DOHH2 (cell line): Measurements from ENCODE around the gene IL7R.
A peak's percentile ranks its signal among the peaks of the same experiment; 100 is the strongest.
"Not testable (repeated sequence)": the region's sequence is repeated elsewhere in the genome, so short reads cannot be mapped to it uniquely, and the experiment has no call there.

Source experiments
- H3F3A ChIP-seq: fragments of 200-600 bp; sonication (generic), shearing (Covaris generic); 2 replicates; pipeline ENCODE4 v1.6.0; 2016; ENCODE audit warnings: antibody characterized with exemption, mild to moderate bottlenecking; ENCODE audit not compliant: control insufficient read depth, insufficient read depth
- H3K27ac ChIP-seq: fragments of 200-600 bp; sonication (generic); 2 replicates; pipeline ENCODE4 v1.5.1; 2014; ENCODE audit warnings: low read depth, mild to moderate bottlenecking, low read length, moderate library complexity
- H3K27me3 ChIP-seq: fragments of 200-600 bp; sonication (generic); 2 replicates; pipeline ENCODE4 v1.6.1; 2014; ENCODE audit warnings: mild to moderate bottlenecking, low read length, mixed read lengths; ENCODE audit not compliant: control insufficient read depth
- H3K36me3 ChIP-seq: fragments of 200-600 bp; sonication (generic); 2 replicates; pipeline ENCODE4 v1.6.1; 2014; ENCODE audit warnings: mild to moderate bottlenecking, low read length, moderate library complexity, mixed read lengths; ENCODE audit not compliant: control insufficient read depth
- H3K4me1 ChIP-seq: fragments of 200-600 bp; sonication (generic); 2 replicates; pipeline ENCODE4 v1.6.1; 2014; ENCODE audit warnings: mild to moderate bottlenecking, low read length, mixed read lengths; ENCODE audit not compliant: control insufficient read depth
- H3K4me2 ChIP-seq: fragments of 200-600 bp; sonication (generic); 2 replicates; pipeline ENCODE4 v1.6.0; 2014; ENCODE audit warnings: mild to moderate bottlenecking, low read length, moderate library complexity
- H3K4me3 ChIP-seq: fragments of 200-600 bp; sonication (generic); 2 replicates; pipeline ENCODE4 v1.5.1; 2014; ENCODE audit warnings: mild to moderate bottlenecking, low read length, mixed read lengths
- H3K79me2 ChIP-seq: fragments of 200-600 bp; sonication (generic); 2 replicates; pipeline ENCODE4 v1.6.1; 2014; ENCODE audit warnings: mild to moderate bottlenecking, low read length, mixed read lengths; ENCODE audit not compliant: control insufficient read depth
- H3K9me2 ChIP-seq: fragments of 200-600 bp; sonication (generic); replicated peaks from 2 replicates; pipeline ENCODE4 v1.6.1; 2014; ENCODE audit warnings: mild to moderate bottlenecking, low read length, mixed read lengths; ENCODE audit not compliant: control insufficient read depth
- H3K9me3 ChIP-seq: fragments of 200-600 bp; sonication (generic); 2 replicates; pipeline ENCODE4 v1.6.1; 2014; ENCODE audit warnings: antibody characterized with exemption, low read length, mixed read lengths; ENCODE audit not compliant: control insufficient read depth, insufficient read depth
- H4K20me1 ChIP-seq: fragments of 200-600 bp; sonication (generic); 2 replicates; pipeline ENCODE4 v1.6.0; 2014; ENCODE audit warnings: low read depth, mild to moderate bottlenecking, antibody characterized with exemption, low read length, moderate library complexity; ENCODE audit not compliant: control insufficient read depth, insufficient read depth
- CTCF ChIP-seq: fragments of 200-600 bp; sonication (generic); IDR thresholded peaks from one replicate; pipeline ENCODE4 v1.5.1; 2014; ENCODE audit warnings: antibody characterized with exemption, mild to moderate bottlenecking, low read depth, low read length; ENCODE audit not compliant: poor library complexity, severe bottlenecking
- EZH2phosphoT487 ChIP-seq: fragments of 200-600 bp; sonication (generic); IDR thresholded peaks from 2 replicates; pipeline ENCODE4 v1.6.1; 2017; ENCODE audit warnings: borderline replicate concordance, mild to moderate bottlenecking, antibody characterized with exemption, low read length, moderate library complexity, mixed read lengths

The IL7R gene

GRCh38 chr5:35855187-35855586 lies 1.5 kb upstream of the IL7R start:
- Histone ChIP-seq H3K4me2 (peak overlapping the region; percentile 66), H3K4me1 (peaks cover 74% of the 10 kb centered on the region)

GRCh38 chr5:35856186-35856764 lies 416 bp upstream of the IL7R start:
- Histone ChIP-seq H3K27ac (peak overlapping the region; percentile 52), H3K36me3 (peaks cover 17% of the 10 kb centered on the region), H3K4me3 (peak overlapping the region; percentile 76), H3K79me2 (peaks cover 38% of the 10 kb centered on the region), H3K4me2 (peak overlapping the region; percentile 73), H3K4me1 (peaks cover 76% of the 10 kb centered on the region)
- H3K27me3 ChIP-seq, H3K9me2 ChIP-seq, H3K9me3 ChIP-seq, H3F3A ChIP-seq, H4K20me1 ChIP-seq: not testable (repeated sequence)

More at GRCh38 chr5:35855187-35855586, 1.5 kb upstream of the IL7R start:
- Histone ChIP-seq H3K9me3 (no peaks in the 10 kb centered on the region), H3K4me3 (peak overlapping the region; percentile 8; the same call in 1 of the 2 replicates), H3F3A (no peaks in the 10 kb centered on the region), H3K27ac (peak overlapping the region; percentile 46; the same call in 1 of the 2 replicates), H3K79me2 (peaks cover 37% of the 10 kb centered on the region), H3K36me3 (peaks cover 6% of the 10 kb centered on the region; the same call in 1 of the 2 replicates), H3K9me2 (no peaks in the 10 kb centered on the region), H4K20me1 (no peaks in the 10 kb centered on the region), H3K27me3 (no peaks in the 10 kb centered on the region)
- TF ChIP-seq EZH2phosphoT487 (no peak), CTCF (no peak)

- Histone ChIP-seq H3F3A (no peaks in the 10 kb centered on the region), H3K4me2 (peak overlapping the region; percentile 73), H3K4me1 (peaks cover 71% of the 10 kb centered on the region), H3K9me2 (no peaks in the 10 kb centered on the region), H4K20me1 (no peaks in the 10 kb centered on the region), H3K36me3 (peaks cover 32% of the 10 kb centered on the region), H3K79me2 (peaks cover 38% of the 10 kb centered on the region), H3K4me3 (peak overlapping the region; percentile 76), H3K9me3 (no peaks in the 10 kb centered on the region), H3K27me3 (no peaks in the 10 kb centered on the region), H3K27ac (no peak overlapping the region)
- TF ChIP-seq CTCF (no peak), EZH2phosphoT487 (no peak)
Measured at GRCh38 chr5:35857606-35858205, 1.0 kb downstream of the IL7R start.

GRCh38 chr5:35859101-35859661 lies 2.5 kb downstream of the IL7R start:
- H3K9me3 ChIP-seq, result no peaks in the 10 kb centered on the region

More at GRCh38 chr5:35859101-35859661, 2.5 kb downstream of the IL7R start:
- H3K4me3 ChIP-seq, result peak overlapping the region; percentile 76
- peak overlapping the region; percentile 73 for H3K4me2 ChIP-seq
- H4K20me1 ChIP-seq, result no peaks in the 10 kb centered on the region
- no peak overlapping the region for H3K27ac ChIP-seq
- H3K9me2 ChIP-seq, result no peaks in the 10 kb centered on the region
- TF ChIP-seq CTCF, result no peak
- no peak for TF ChIP-seq EZH2phosphoT487
- H3K36me3 ChIP-seq, result peaks cover 46% of the 10 kb centered on the region
- H3F3A ChIP-seq, result no peaks in the 10 kb centered on the region
- H3K79me2 ChIP-seq, result peaks cover 38% of the 10 kb centered on the region
- no peaks in the 10 kb centered on the region for H3K27me3 ChIP-seq
- peaks cover 63% of the 10 kb centered on the region for H3K4me1 ChIP-seq
